ENCODE results near the gene VAMP5. TPM values are rescaled to one million over a fixed set of nuclear protein-coding genes. Genes with fewer than 3 reads are reported as not detected.

Gene VAMP5
- total and polyA plus RNA-seq, 9 of the 15 experiments (the other 6 are each of a cell fraction or from before 2014, with no cell fraction given), result 0.54 to 1.9 (median 1.5) TPM; not detected in 2

GRCh38 chr2:85551698-85552678 lies 32.2 kb upstream of the VAMP5 start (continued):
- TF ChIP-seq REST (IDR thresholded peaks at IDR 0.05; ENCODE audit: borderline replicate concordance) (peak; percentile 93), REST (CRISPR knock-in tag; IDR thresholded peaks at IDR 0.05; ENCODE audit: low read depth) (no peak), RAD21 (CRISPR knock-in tag; conservative IDR thresholded peaks at IDR 0.05 in 1 of 2, IDR thresholded peaks at IDR 0.05 in 1 of 2) (peak; percentile 97 to 98), HMGXB4 (CRISPR knock-in tag; IDR thresholded peaks at IDR 0.05) (0 out of 2 replicates have a peak, but pooled peaks have one; percentile 57), ZNF592 (IDR thresholded peaks at IDR 0.05) (peak; percentile 45; the same call in 1 of the 2 replicates), MAFG (tag; conservative IDR thresholded peaks at IDR 0.05) (0 out of 2 replicates have a peak, but pooled peaks have one; percentile 17), ZNF316 (IDR thresholded peaks at IDR 0.05) (peak; percentile 78), STAG1 (CRISPR knock-in tag; IDR thresholded peaks at IDR 0.05; ENCODE audit: borderline replicate concordance) (peak; percentile 37; the same call in 1 of the 2 replicates), TRIM25 (IDR thresholded peaks at IDR 0.05; ENCODE audit: borderline replicate concordance) (no peak)

Measured in K562 (cell line).